Progenitor cell of endocrine pancreas (in vitro differentiated cells): Measurements from ENCODE around the gene SPOCD1. TPM values are rescaled to one million over a fixed set of nuclear protein-coding genes. Genes with fewer than 3 reads are reported as not detected.

ENCODE experiments used
- DNase-seq: peaks from one replicate; pipeline ENCODE4 v3.0.0; 2021; ENCODE audit warnings: low spot score; ENCODE audit not compliant: unreplicated experiment
- H3K27ac Mint-ChIP-seq: 2 replicates; pipeline ENCODE4 v1.8.0; 2021; ENCODE audit warnings: mild to moderate bottlenecking, moderate library complexity, mixed read lengths
- H3K27me3 Mint-ChIP-seq: 2 replicates; pipeline ENCODE4 v1.8.0; 2021; ENCODE audit warnings: mixed read lengths
- H3K36me3 Mint-ChIP-seq: 2 replicates; pipeline ENCODE4 v1.8.0; 2022; ENCODE audit warnings: mixed read lengths; ENCODE audit not compliant: insufficient read depth
- H3K4me1 Mint-ChIP-seq: 2 replicates; pipeline ENCODE4 v1.8.0; 2021; ENCODE audit warnings: low read depth, mixed read lengths
- H3K4me3 Mint-ChIP-seq: 2 replicates; pipeline ENCODE4 v1.8.0; 2021; ENCODE audit warnings: low read depth, mild to moderate bottlenecking, moderate library complexity, mixed read lengths
- H3K9me3 Mint-ChIP-seq: 2 replicates; pipeline ENCODE4 v1.8.0; 2021; ENCODE audit warnings: low read depth, mixed read lengths
- microRNA-seq: library from miRNA; unstranded; fragments of <30 nt; microRNA quantifications from one replicate; pipeline ENCODE4 v1.1.0, GENCODE V29; 2020; ENCODE audit warnings: borderline number of aligned reads; ENCODE audit not compliant: unreplicated experiment
- total RNA-seq: library from RNA; stranded (reverse); gene quantifications from 2 replicates; pipeline ENCODE4 v1.2.1, GENCODE V29; 2021
- TF ChIP-seq, protein P1 (sequence below): fragments of 200-600 bp; sonication (generic); IDR thresholded peaks from one replicate; pipeline ENCODE4 v1.5.0; 2021; ENCODE audit warnings: antibody characterized with exemption, mild to moderate bottlenecking; ENCODE audit not compliant: unreplicated experiment

The SPOCD1 gene
- total RNA-seq, 1 donor from 2014 or later, result 0.36 TPM

DNA sequence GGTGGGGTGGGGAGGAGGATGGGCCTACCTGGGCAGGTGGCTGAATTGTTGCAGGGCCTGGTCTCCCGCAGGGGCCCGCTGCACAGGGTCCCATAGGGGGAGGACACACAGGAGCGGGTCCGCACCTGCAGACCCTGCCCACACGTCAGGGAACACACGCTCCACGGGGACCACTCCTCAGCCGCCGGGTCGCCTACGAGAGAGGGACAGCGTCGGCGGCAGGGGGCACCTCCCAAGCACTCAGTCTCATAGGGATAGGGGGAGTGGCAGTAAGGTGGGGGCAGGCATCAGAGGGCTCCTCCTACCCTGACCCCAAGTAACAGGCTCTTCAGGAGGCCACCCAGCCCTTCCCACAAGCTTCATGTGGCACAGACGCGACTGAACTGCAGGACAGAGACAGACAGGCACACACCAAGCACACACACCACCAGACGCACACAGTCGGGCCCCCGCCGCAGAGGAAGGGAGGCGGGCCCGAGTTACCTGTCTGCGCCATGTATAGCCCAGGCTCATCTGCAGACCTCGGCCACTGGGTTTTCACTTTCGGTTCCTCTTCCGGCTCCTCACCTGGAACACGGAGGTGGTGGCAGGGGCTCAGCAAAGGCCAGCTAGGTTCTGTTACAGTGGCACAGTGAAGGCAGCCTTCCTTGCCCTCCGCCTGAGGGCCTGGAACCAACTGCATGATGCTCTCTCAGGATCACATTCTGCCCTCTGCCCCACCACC lies 71.5 kb downstream of the SPOCD1 start:
- no peak for DNase-seq
- TF ChIP-seq, protein P1, sequence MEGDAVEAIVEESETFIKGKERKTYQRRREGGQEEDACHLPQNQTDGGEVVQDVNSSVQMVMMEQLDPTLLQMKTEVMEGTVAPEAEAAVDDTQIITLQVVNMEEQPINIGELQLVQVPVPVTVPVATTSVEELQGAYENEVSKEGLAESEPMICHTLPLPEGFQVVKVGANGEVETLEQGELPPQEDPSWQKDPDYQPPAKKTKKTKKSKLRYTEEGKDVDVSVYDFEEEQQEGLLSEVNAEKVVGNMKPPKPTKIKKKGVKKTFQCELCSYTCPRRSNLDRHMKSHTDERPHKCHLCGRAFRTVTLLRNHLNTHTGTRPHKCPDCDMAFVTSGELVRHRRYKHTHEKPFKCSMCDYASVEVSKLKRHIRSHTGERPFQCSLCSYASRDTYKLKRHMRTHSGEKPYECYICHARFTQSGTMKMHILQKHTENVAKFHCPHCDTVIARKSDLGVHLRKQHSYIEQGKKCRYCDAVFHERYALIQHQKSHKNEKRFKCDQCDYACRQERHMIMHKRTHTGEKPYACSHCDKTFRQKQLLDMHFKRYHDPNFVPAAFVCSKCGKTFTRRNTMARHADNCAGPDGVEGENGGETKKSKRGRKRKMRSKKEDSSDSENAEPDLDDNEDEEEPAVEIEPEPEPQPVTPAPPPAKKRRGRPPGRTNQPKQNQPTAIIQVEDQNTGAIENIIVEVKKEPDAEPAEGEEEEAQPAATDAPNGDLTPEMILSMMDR, result no peak
- peaks cover 26% of the 10 kb centered on the region for H3K27me3 Mint-ChIP-seq
- H3K4me1 Mint-ChIP-seq, result peaks cover 2% of the 10 kb centered on the region
- no peak overlapping the region for H3K27ac Mint-ChIP-seq
- no peaks in the 10 kb centered on the region for H3K9me3 Mint-ChIP-seq
- no peaks in the 10 kb centered on the region for H3K36me3 Mint-ChIP-seq
- no peak overlapping the region for H3K4me3 Mint-ChIP-seq

DNA sequence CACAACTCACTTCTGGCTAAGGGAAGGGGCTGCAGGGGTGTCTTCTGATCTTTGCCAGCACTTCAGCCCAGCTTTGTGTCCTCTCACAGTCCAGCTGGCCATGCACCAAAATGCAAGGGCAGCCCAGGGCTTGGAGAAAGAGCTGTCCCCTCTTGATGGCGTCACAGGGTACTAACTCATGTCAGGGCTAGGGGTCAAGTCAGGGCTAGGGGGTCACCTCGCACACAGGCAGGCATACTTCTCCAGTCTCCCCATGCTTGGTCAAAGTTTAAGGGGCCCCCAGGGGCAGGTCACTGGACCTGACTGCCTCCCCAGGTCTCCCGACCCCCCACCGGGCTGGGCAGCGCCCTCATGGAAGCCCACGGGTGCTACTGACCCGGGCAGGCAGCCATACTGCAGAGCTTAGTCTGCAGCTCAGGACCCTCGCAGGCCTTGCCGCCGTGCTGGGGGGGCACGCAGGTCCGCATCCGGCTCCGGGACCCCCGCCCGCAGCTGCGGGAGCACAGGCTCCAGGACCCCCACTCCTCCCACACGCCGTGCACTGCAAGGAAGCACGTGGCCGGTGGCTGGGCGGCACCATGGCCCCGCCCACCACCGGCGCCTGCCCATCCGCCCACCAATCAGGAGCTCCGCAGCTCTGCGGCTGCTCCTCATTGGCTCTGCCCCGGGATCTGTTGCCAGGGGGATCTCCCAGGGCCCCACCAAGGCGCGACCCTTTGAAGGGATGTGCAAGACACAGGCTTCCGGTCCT lies 73.2 kb downstream of the SPOCD1 start:
- DNase-seq, result no peak

More for the DNA sequence above, 73.2 kb downstream of the SPOCD1 start:
- Mint-ChIP-seq H3K27me3 (peaks cover 18% of the 10 kb centered on the region), H3K27ac (no peak overlapping the region), H3K9me3 (no peaks in the 10 kb centered on the region), H3K36me3 (no peaks in the 10 kb centered on the region), H3K4me1 (no peaks in the 10 kb centered on the region), H3K4me3 (no peak overlapping the region)
- TF ChIP-seq, protein P1, result no peak

Small RNA genes within 50 kb of the gene (microRNA-seq; reads per million reads assigned to microRNA genes)
- not detected for gene MIR4254

Other genes starting within 250 kb of the SPOCD1 start
- 2.6 and 4.4 TPM in 2 replicates for gene TINAGL1, start 239.5 kb downstream of the SPOCD1 start, total RNA-seq
- not detected in 2 replicates for gene HCRTR1, start 198.3 kb downstream of the SPOCD1 start, total RNA-seq
- 39.1 and 42.8 TPM in 2 replicates for gene PEF1, start 171.1 kb downstream of the SPOCD1 start, total RNA-seq
- 0.67 and 2.1 TPM in 2 replicates for gene COL16A1, start 112.0 kb downstream of the SPOCD1 start, total RNA-seq
- 4.6 and 5.5 TPM in 2 replicates for gene ADGRB2, start 51.7 kb downstream of the SPOCD1 start, total RNA-seq
- gene PTP4A2, start 122.3 kb upstream of the SPOCD1 start, total RNA-seq, result 157 and 161 TPM in 2 replicates
- gene KHDRBS1, start 197.8 kb upstream of the SPOCD1 start, total RNA-seq, result 232 and 235 TPM in 2 replicates